Muscle of back (tissue), 13 donors: Measurements from ENCODE around the gene ADAM8. TPM values are rescaled to one million over a fixed set of nuclear protein-coding genes. Genes with fewer than 3 reads are reported as not detected.
"Not testable (repeated sequence)": the region's sequence is repeated elsewhere in the genome, so short reads cannot be mapped to it uniquely, and the experiment has no call there.

Experiments used
- DNase-seq, 3 donors: peaks; one replicate each; pipeline versions ENCODE4 v3.0.0 to v3.0.0-alpha.2; 2013
- long read RNA-seq, 9 donors: transcript quantifications; one replicate each; lab custom pipeline, GENCODE V29; 2026
- polyA plus RNA-seq, 10 donors: library from polyadenylated mRNA; unstranded; fragments of 120-200 nt; gene quantifications; one replicate each; pipeline ENCODE4 v1.2.1, GENCODE V29; 2013; ENCODE audit not compliant: insufficient read length in 10 of 10

Gene ADAM8
- polyA plus RNA-seq: 1 to 10 TPM in 9 of 10 donors, under 1 TPM in 1; 0.70 to 3.3 (median 1.6) TPM
- long read RNA-seq, donor 1: 0 reads
- long read RNA-seq, donor 2: 0 reads
- long read RNA-seq, donor 3: 0 reads
- long read RNA-seq, donor 4, partial matches to known transcripts: 0 of 1 reads
- long read RNA-seq, donor 4, other reads (novel, unspliced or antisense): 0 of 1 reads
- long read RNA-seq, donor 5: 0 reads
- long read RNA-seq, donor 6: 0 reads
- long read RNA-seq, donor 7: 0 reads
- long read RNA-seq, donor 8: 0 reads
- long read RNA-seq, donor 9: 0 reads

DNA sequence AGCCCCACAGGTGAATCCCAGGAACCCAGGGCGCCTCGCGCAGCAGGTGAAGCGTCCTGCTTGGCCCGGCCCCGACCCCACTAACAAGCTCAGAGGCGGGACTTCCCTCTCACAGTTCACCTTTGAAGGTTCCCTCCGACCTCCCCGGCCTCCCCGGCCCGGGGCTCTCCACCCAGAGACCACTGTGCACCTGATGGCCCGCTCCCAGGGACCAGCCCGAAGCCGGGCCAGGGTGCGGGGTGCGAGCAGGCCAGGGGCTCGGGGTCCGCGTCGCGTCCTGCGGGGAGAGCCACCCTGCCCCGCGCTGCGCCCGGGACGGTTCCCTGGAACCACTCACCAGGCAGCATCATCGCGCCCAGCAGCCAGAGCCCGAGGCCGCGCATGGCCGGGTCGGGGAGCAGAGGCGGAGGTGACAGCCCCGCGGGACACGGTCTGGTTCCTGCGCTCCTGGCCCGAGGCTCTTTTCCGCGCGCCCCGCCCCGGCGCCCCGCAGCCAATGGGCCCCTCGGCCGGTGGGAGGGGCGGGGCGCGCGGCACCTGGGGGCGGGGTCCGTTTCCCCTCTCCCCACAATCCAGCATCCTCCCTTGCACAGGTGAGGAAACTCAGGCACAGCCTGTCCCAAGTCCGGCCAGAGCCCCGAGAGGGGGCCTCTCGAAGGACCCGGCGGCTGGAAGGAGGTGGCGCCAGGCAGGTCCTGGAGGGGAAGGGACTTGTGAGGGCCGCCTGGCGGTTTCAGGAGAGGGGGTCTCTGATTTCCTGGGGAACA, at the start of gene ADAM8:
Gene ADAM8 (minus strand): TSS at position 434 of the 767 bp plus-strand sequence. CDS start 51 bp downstream, at position 383.
- no peak for DNase-seq

DNA sequence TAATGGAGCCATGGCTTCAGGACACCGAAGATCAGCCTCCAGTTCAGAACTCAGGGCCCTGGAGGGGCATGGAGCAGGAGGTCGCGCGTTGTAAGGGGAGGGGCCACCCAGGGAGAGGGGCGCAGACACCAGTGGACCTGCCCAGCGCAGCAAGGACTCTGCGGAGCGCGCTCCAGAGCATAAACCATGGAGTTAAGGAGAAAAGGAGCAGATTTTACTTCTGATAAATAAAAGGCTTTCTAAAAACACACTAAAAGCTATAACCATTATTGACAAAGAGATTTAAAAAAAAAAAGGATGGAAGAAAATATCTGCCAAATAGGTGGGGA, 49.5 kb upstream of the ADAM8 start:
- DNase-seq: no peak

DNA sequence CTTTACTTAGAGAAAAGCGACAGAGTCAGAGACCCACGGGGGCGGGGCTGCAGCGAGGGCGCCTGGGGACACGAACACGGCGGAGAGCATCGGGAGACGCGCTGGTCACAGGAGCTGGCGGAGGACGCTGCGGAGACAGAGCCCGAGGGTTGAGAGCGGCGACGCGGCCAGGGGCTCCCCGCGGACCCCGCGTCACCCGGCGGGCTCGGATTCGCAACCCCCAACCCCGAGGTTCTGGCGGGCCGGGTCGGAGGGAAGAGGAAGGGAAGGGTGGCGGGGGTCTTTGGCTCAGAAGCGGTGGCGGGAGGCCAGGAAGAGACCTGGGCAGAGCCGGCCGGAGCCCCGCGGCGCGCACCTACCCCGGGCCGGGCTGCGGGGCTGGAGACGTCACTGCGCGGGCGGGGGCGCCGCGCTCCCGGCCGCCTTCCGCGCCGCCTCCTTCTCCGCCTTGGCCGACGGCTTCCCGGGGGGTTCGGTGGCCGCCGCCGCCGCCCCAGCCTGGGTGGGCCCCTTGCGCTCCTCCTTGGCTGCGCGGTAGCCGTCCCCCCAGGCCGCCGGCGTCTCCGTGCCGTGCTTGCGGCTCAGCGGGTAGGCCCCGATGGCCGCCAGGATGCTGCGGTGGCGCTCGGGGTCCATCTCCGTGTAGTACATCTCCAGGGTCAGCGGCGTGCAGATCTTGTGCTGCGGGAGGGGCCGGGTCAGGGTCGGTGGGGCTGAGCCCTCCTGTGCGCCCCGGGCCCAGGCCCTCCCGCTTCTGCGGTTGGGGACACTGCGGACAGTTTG, 49.0 kb upstream of the ADAM8 start:
- DNase-seq: peak in 1 of 3 donors; percentile 36

DNA sequence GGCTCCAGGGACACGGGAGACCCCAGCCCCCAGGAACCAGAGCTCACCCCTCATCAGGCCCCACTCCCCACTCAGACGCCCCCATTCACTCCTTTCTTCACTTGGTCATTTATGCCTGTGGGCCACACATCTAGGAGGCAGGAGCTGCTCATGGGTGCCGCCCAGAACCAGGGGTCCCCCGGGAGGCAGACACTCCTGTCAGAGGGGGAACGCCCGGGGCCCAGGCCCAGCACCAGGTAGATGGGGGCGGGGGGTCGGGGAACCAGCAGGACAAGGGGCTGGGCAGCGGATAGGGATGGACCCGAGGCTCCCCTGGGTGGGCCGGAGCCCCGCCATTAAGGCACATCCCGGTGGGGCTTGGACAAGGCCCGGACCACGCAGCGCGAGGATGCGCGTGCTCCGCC, 48.2 kb upstream of the ADAM8 start:
- no peak for DNase-seq

DNA sequence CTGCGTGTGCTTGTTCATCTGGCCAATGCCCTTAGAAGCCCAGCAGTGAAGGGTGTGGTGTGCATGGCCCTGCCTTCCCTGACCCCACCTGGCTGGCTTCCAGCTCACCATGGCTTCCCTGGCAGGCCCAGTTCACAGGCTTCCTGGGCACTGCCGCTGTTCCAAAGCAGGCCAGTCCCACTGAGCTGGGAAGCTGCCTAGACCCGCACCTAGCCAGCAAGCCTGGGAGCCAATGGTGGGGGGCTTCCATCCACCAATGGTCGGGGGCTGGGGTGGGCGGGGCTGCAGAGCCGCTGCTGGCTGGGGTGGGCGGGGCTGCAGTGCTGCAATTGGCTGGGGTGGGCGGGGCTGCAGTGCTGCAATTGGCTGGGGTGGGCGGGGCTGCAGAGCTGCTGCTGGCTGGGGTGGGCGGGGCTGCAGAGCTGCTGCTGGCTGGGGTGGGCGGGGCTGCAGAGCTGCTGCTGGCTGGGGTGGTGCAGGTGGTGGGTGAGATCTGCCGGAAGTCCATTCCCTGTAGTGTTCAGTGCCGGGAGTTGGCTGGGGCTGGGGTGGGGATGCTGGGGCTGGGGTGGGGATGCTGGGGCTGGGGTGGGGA, 47.6 kb upstream of the ADAM8 start:
- no peak for DNase-seq

DNA sequence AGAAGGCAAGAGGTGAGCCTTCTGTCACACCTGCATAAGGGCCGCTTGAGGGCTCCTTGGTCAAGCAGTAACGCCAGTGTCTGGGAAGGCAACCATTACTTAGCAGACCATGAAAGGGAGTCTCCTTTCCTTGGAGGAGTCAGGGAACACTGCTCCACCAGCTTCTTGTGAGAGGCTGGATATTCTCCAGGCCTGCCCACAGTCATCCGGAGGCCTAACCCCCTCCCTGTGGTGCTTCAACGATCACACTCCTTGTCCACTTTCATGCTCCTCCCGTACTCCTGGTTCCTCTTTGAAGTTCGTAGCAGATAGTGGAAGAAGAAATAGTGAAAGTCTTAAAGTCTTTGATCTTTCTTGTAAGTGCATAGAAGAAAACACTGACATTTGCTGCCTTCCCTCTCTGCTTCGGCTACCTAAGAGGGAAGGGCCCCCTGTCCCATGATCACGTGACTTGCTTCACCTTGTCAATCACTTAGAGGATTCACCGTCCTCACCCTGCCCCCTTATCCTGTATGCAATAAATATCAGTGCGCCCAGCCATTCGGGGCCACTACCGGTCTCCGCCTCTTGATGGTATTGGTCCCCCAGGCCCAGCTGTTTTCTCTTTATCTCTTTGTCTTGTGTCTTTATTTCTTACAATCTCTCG, 45.5 kb upstream of the ADAM8 start:
- DNase-seq: not testable (repeated sequence)

DNA sequence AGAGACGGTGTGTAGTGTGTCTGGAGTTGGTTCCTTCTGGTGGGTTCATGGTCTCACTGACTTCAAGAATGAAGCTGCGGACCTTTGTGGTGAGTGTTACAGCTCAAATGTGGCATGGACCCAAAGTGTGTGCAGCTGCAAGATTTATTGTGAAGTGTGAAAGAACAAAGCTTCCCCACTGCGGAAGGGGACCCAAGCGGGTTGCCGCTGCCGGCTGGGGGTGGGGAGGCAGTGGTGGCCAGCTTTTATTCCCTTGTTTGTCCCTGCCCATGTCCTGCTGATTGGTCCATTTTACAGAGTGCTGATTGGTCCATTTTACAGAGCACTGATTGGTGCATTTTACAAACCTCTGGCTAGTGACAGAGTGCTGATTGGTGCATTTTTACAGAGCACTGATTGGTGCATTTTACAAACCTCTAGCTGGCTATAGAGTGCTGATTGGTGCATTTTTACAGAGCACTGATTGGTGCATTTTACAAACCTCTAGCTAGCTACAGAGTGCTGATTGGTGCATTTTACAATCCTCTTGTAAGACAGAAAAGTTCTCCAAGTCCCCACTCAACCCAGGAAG, 44.3 kb upstream of the ADAM8 start:
- DNase-seq: not testable (repeated sequence)

DNA sequence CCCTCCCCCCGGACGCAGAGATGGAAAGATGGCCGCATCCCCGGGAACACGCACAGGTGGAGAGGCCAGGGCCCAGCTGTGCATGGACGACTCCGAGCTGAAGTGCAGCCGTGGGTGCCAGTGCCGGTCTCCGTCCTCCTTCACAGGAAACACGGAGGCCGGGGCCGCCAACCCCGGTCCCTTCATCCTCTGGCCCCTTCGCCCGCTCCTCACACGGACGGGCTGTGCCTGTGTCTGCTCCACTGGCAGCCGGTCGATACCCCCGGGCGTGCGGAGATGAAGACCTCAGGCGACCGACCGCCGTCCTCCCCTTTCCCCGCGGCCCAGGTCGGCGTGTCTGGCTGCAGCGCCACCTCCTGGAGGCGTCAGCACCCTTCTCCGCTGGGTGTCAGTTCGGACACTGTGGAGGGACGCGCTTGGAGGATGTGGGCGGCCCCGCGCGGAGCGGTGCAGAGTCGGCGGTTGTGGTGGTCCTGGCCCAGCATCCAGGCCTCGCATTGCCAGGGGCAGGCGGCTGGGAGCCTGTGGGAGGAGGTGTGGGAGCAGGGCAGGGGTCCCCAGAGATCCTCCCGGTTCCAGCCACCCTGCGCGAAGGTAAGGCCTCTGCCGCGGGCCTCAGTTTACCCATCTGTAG, 41.9 kb upstream of the ADAM8 start:
- peak in 1 of 3 donors; percentile 72 for DNase-seq

DNA sequence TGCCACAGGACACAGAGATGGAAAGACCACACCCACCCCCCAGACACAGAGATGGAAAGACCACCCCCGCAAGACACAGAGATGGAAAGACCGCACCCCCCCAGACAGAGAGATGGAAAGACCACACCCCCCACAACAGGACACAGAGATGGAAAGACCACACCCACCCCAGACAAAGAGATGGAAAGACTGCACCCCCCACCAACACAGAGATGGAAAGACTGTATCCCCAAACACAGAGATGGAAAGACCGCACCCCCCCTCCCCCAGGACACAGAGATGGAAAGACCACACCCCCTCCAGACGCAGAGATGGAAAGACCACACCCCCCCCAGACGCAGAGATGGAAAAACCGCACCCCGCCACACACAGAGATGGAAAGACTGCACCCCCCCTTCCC, 40.1 kb upstream of the ADAM8 start:
- DNase-seq: no peak

DNA sequence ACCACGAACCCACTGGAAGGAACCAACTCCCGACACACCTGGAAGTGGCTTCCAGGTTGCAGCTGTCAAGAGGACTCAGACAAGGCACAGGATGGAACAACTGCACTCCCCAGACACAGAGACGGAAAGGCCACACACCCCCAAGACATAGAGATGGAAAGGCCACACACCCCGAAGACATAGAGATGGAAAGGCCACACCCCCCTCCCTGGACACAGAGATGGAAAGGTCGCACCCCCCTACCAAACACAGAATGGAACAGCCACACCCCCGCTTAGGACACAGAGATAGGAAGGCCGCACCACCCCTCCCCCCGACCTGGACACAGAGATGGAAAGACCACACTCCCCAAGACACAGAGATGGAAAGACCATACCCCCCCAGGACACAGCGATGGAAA, 39.6 kb upstream of the ADAM8 start:
- DNase-seq: no peak

DNA sequence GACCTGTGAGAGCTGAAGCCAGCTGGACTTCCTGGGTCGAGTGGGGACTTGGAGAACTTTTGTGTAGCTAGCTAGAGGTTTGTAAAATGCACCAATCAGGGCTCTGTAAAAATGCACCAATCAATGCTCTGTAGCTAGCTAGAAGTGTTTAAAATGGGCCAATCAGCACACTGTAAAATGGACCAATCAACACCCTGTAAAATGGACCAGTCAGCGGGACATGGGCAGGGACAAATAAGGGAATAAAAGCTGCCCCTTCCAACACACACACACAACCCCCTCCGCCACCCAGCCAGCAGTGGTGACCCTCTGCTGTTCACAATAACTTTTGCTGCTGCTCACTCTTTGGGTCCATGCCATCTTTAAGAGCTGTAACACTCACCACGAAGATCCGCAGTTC, 39.2 kb upstream of the ADAM8 start:
- no peak for DNase-seq

DNA sequence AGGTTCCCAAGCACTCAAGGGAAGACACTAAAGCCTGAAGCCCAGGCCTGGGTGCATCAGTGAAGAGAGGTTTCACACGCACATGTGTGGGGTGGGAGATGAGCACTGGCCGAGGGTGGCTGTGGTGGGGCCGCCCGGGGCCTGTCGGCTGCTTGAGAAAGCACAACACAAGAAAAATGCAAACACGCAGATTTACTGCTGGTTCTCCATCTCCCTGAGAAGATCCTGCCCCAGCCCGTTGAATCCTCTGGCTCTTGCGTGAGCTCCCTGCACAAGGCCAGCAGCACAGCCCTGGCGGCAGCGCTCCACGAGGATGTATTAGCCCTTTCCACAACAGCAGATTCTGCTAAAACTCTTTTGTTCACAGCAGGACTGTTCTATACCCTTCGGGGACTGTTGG, 38.2 kb upstream of the ADAM8 start:
- DNase-seq: no peak

DNA sequence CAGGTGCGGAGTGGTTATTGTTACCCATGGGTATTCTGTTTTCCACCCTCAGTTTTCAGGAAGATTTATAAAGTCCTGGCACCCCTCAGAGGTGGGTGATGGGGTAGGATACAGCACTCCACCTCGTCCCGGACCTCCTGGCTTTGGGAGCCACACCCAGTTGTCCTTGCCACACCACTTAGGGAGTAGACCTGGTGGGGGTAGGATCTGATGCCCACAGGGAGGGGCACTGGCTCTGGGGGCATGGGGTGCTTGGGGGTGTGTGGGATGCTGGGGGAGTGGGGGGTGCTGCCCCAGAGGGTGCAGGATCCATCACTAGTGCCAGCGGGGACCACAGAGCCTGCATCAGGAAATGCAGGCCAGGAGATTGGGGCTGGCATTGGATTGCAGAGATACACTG, 36.5 kb upstream of the ADAM8 start:
- DNase-seq: no peak

DNA sequence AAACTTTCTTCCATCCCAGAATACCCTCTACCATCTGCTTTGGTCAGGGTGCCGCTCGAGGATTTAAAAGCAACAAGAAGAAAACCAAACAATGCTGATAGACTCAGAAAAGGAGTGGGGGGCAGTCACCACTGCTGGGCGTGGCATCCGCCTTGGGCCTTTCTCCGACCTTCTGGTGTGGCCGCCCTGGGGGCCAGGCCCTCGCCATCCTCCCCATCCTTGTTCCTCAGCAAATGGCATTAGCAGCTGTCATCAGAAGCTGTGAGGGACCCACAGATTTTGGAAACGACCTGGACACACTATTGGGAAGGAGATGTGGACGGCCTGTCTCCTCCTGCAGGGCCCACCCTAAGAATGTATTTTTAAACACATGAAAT, 36.1 kb upstream of the ADAM8 start:
- DNase-seq: no peak

DNA sequence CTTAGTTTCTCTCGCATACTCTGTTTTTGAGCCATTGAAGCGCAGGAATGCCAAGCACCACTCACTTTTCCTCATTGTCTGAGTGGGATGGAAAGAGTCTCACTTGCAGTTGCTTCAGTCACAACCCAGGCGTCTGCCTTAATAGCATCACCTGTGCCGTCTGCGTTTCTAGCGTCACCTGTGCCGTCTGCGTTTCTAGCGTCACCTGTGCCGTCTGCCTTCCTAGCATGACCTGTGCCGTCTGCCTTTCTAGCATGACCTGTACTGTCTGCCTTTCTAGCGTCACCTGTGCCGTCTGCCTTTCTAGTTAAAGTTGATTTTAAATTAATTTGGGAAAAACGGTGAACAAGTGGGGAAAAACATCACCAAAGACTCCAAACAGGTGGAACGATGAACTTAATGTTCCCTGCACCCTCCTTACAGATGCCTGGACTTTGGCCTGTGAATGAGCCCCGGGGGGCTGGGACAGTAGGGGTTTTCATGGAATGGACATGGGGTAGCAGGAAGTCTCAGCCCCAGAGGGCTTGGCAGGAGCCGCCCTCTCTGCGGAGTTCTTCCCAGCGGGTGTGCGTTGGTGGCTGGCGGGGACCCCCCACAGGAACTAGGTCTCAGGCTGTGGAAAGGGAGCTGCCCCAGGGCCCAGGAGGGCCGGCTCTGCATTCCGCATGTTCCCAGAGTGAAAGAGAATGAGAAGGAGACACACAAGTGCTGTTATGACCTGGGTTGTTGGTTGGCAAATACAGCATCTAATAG, 35.5 kb upstream of the ADAM8 start:
- no peak for DNase-seq

DNA sequence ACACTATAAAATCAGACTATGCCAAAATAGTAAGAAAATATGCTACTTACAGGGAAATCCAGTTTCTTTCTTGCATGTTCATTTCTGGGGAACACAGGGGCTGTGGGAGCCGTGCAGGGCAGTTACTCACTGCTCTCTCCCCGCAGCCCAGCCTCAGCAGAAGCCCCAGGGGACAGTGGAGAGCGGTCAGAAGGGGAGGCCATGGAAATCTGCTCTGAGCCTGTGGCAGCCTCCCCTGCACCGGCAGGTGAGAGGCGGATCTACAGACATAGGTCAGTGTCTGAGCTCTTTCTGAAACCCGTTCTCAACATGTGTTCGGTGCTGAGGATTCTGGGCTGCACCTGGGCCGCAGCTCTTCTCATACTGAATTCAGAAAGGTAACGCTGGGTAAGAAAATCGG, 34.9 kb upstream of the ADAM8 start:
- no peak for DNase-seq

DNA sequence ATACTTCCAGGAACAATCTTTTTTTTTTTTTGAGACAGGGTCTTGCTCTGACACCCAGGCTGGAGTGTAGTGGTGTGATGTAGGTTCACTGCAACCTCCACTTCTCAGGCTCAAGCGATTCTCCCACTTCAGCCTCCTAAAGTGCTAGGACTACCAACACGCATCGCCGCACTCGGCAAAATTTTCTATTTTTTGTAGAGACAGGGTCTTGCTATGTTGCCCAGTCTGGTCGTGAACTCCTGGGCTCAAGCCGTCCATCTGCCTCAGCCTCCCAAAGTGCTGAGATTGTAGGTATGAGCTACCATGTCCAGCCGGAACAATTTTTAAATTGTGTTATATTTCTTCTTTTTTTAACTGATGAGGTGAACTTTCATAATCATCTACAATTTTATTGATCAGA, 34.1 kb upstream of the ADAM8 start:
- DNase-seq: no peak

DNA sequence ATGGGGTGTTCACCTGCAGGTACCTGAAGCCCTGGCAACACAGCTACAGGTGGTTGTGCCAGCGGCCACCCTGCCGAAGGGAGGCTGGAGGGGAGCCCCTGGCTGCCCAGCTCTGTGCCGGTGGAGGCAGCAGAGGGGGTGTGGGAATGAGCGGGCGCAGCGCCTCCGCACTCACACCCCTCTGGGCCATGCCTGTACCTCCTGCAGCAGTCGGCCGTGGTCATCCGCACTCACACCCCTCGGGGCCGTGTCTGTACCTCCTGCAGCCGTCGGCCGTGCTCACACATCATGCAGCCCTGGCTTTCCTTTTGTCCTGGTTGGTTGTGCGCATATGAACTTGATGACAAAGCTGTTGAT, 33.7 kb upstream of the ADAM8 start:
- DNase-seq: no peak

DNA sequence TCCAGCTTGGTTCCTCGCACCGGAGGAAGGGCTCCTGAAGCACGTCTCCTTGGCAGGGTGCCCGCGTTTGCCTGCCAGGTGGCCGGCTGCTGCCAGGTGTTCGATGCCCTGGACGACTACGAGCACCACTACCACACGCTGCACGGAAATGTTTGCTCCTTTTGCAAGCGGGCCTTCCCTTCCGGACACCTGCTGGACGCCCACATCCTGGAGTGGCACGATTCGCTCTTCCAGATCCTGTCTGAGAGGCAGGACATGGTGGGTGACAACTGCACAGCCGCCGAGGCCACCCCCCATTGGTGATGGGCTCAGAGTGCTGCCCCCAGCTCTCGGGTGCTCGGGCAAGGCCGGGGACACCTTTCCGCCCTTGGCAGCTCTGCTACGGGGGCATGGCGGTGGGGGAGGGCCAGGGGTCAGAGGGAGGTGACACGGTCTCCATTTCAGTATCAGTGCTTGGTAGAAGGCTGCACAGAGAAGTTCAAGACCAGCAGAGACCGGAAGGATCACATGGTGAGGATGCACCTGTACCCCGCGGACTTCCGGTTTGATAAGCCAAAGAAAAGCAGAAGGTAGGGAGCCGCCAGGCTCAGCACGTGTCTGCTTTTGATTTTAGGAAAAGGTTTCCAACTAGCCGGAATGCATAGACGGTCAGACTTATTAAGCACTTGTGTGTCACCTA, 33.2 kb upstream of the ADAM8 start:
- no peak for DNase-seq
